GM06990 (cell line): ENCODE results near the gene CTDSP2.
A peak's percentile ranks its signal among the peaks of the same experiment; 100 is the strongest.

Experiments
- DNase-seq: peaks from one replicate; pipeline ENCODE4 v3.0.0-alpha.2; 2011; ENCODE audit not compliant: insufficient read length; ENCODE audit errors: extremely low read depth
- H3K27me3 ChIP-seq: replicated peaks from 2 replicates; pipeline ENCODE4 v1.6.0; 2011; ENCODE audit warnings: low read length; ENCODE audit not compliant: control insufficient read depth, insufficient read depth
- H3K36me3 ChIP-seq: 2 replicates; pipeline ENCODE4 v1.5.1; 2011; ENCODE audit warnings: low read length; ENCODE audit not compliant: control insufficient read depth, insufficient read depth
- H3K4me3 ChIP-seq: replicated peaks from 2 replicates; pipeline ENCODE4 v1.5.1; 2011; ENCODE audit warnings: low read depth, mild to moderate bottlenecking, control low read depth, low read length
- CTCF ChIP-seq: IDR thresholded peaks from 2 replicates; pipeline ENCODE4 v1.5.1; 2011; ENCODE audit warnings: low read length, control low read depth, mild to moderate bottlenecking, inconsistent platforms; ENCODE audit not compliant: insufficient read depth, poor library complexity, severe bottlenecking

The CTDSP2 gene

GRCh38 chr12:57845478-57846284 is 848 bp downstream of the CTDSP2 start:
- peak; percentile 78 for DNase-seq
- Histone ChIP-seq H3K36me3 (no peaks in the 10 kb centered on the region), H3K4me3 (peak overlapping the region; percentile 91), H3K27me3 (no peaks in the 10 kb centered on the region)
- TF ChIP-seq CTCF, result no peak

- no peaks in the 10 kb centered on the region for H3K27me3 ChIP-seq
- H3K36me3 ChIP-seq, result no peaks in the 10 kb centered on the region
- H3K4me3 ChIP-seq, result peak overlapping the region; percentile 91
- peak; percentile 59 for DNase-seq
- TF ChIP-seq CTCF, result no peak
These were observed 1.6 kb downstream of the CTDSP2 start for GRCh38 chr12:57844709-57845477.

GRCh38 chr12:57842342-57843294 is 3.9 kb downstream of the CTDSP2 start:
- peak overlapping the region; percentile 91 for H3K4me3 ChIP-seq
- H3K36me3 ChIP-seq, result no peaks in the 10 kb centered on the region
- TF ChIP-seq CTCF, result no peak
- no peaks in the 10 kb centered on the region for H3K27me3 ChIP-seq
- DNase-seq, result no peak

GRCh38 chr12:57841445-57841844 is 5.1 kb downstream of the CTDSP2 start:
- Histone ChIP-seq H3K4me3 (no peak overlapping the region), H3K36me3 (no peaks in the 10 kb centered on the region), H3K27me3 (no peaks in the 10 kb centered on the region)
- no peak for DNase-seq
- TF ChIP-seq CTCF, result no peak

GRCh38 chr12:57840726-57841125 is 5.8 kb downstream of the CTDSP2 start:
- Histone ChIP-seq H3K36me3 (no peaks in the 10 kb centered on the region), H3K27me3 (no peaks in the 10 kb centered on the region), H3K4me3 (no peak overlapping the region)
- no peak for DNase-seq
- no peak for TF ChIP-seq CTCF
